WTC11 (cell line): ENCODE data around the gene TBX4. TPM values are rescaled to one million over a fixed set of nuclear protein-coding genes. Genes with fewer than 3 reads are reported as not detected.

Source experiments
- ATAC-seq: fragments of 200-7000 bp; cut with Tn5 transposase; 2 replicates; pipeline ENCODE4 v1.10.0; 2021; ENCODE audit warnings: mild to moderate bottlenecking, moderate library complexity
- CTCF ChIA-PET: fragments of 300-600 bp; sonication (Branson Sonifier 250); formaldehyde crosslinking; loops from one replicate; lab custom pipeline; 2021; ENCODE audit warnings: antibody characterized with exemption; lab: Charles Lee
- POLR2A ChIA-PET: fragments of 350-600 bp; sonication (Branson Sonifier 250); formaldehyde crosslinking; loops from one replicate; lab custom pipeline; 2021; ENCODE audit warnings: antibody characterized with exemption; lab: Charles Lee
- DNase-seq: peaks from one replicate; pipeline ENCODE4 v3.0.0; 2021; ENCODE audit warnings: low spot score
- H3K27ac Mint-ChIP-seq: 2 replicates; pipeline ENCODE4 v1.8.0; 2021; ENCODE audit warnings: mixed read lengths
- H3K27me3 Mint-ChIP-seq: 2 replicates; pipeline ENCODE4 v1.8.0; 2021; ENCODE audit warnings: low read depth, mild to moderate bottlenecking, moderate library complexity, mixed read lengths
- H3K36me3 Mint-ChIP-seq: 2 replicates; pipeline ENCODE4 v1.8.0; 2021; ENCODE audit warnings: mixed read lengths
- H3K4me1 Mint-ChIP-seq: 2 replicates; pipeline ENCODE4 v1.8.0; 2022; ENCODE audit warnings: mixed read lengths
- H3K4me3 Mint-ChIP-seq: 2 replicates; pipeline ENCODE4 v1.8.0; 2021; ENCODE audit warnings: mild to moderate bottlenecking, moderate library complexity, mixed read lengths
- H3K9me3 Mint-ChIP-seq: 2 replicates; pipeline ENCODE4 v1.8.0; 2021; ENCODE audit warnings: mixed read lengths
- ATF1 ChIP-seq: sonication (generic); formaldehyde crosslinking; IDR thresholded peaks from 2 replicates; pipeline ENCODE4 v1.8.1; 2023; ENCODE audit warnings: mild to moderate bottlenecking, moderate library complexity, missing genetic modification reagents
- CREM ChIP-seq: sonication (generic); formaldehyde crosslinking; IDR thresholded peaks from 2 replicates; pipeline ENCODE4 v1.8.1; 2022; ENCODE audit warnings: mild to moderate bottlenecking, missing genetic modification reagents, moderate library complexity
- ELF4 ChIP-seq: sonication (generic); formaldehyde crosslinking; IDR thresholded peaks from 2 replicates; pipeline ENCODE4 v1.8.1; 2022; ENCODE audit warnings: low read depth, mild to moderate bottlenecking, moderate library complexity, missing genetic modification reagents
- ESRRA ChIP-seq: sonication (generic); formaldehyde crosslinking; IDR thresholded peaks from 2 replicates; pipeline ENCODE4 v1.8.1; 2022; ENCODE audit warnings: mild to moderate bottlenecking, missing genetic modification reagents, borderline replicate concordance
- GABPB1 ChIP-seq: sonication (generic); formaldehyde crosslinking; IDR thresholded peaks from 2 replicates; pipeline ENCODE4 v1.8.1; 2023; ENCODE audit warnings: mild to moderate bottlenecking, missing genetic modification reagents
- NFE2L1 ChIP-seq: sonication (generic); formaldehyde crosslinking; IDR thresholded peaks from 2 replicates; pipeline ENCODE4 v1.8.1; 2023; ENCODE audit warnings: missing genetic modification reagents
- NR2C2 ChIP-seq: sonication (generic); formaldehyde crosslinking; IDR thresholded peaks from 2 replicates; pipeline ENCODE4 v1.8.0; 2022; ENCODE audit warnings: mild to moderate bottlenecking, missing genetic modification reagents
- OVOL2 ChIP-seq: fragments of 250-450 bp; sonication (Bioruptor Pico); IDR thresholded peaks from 2 replicates; pipeline ENCODE4 v1.9.0; 2021; ENCODE audit warnings: mild to moderate bottlenecking, borderline replicate concordance
- PRRX2 ChIP-seq: fragments of 250-450 bp; sonication (Bioruptor Pico); IDR thresholded peaks from 2 replicates; pipeline ENCODE4 v1.8.0; 2021; ENCODE audit warnings: mild to moderate bottlenecking
- RELA ChIP-seq: sonication (generic); formaldehyde crosslinking; IDR thresholded peaks from 2 replicates; pipeline ENCODE4 v1.8.1; 2022; ENCODE audit warnings: missing genetic modification reagents, mild to moderate bottlenecking, borderline replicate concordance
- RORB ChIP-seq: fragments of 250-450 bp; sonication (Bioruptor Pico); IDR thresholded peaks from 2 replicates; pipeline ENCODE4 v1.9.0; 2021; ENCODE audit warnings: mild to moderate bottlenecking
- SMAD3 ChIP-seq: sonication (generic); formaldehyde crosslinking; IDR thresholded peaks from 2 replicates; pipeline ENCODE4 v1.8.0; 2022; ENCODE audit warnings: missing genetic modification reagents, mild to moderate bottlenecking, borderline replicate concordance
- ZBTB21 ChIP-seq: sonication (generic); formaldehyde crosslinking; IDR thresholded peaks from 2 replicates; pipeline ENCODE4 v1.8.1; 2023; ENCODE audit warnings: mild to moderate bottlenecking, missing genetic modification reagents, borderline replicate concordance
- ZNF121 ChIP-seq: sonication (generic); formaldehyde crosslinking; IDR thresholded peaks from 2 replicates; pipeline ENCODE4 v1.8.0; 2023; ENCODE audit warnings: missing genetic modification reagents
- ZNF671 ChIP-seq: fragments of 250-450 bp; sonication (Bioruptor Pico); IDR thresholded peaks from 2 replicates; pipeline ENCODE4 v1.8.0; 2021; ENCODE audit warnings: mild to moderate bottlenecking
- total RNA-seq: library from RNA; stranded (reverse); gene quantifications from 3 replicates; pipeline ENCODE4 v1.2.3, GENCODE V29; 2021
- TF ChIP-seq, protein P1 (sequence below): fragments of 250-450 bp; sonication (Bioruptor Pico); IDR thresholded peaks from 2 replicates; pipeline ENCODE4 v1.9.0; 2021; ENCODE audit warnings: mild to moderate bottlenecking
- TF ChIP-seq, protein P2 (sequence below): sonication (generic); formaldehyde crosslinking; IDR thresholded peaks from 2 replicates; pipeline ENCODE4 v1.8.1; 2022; ENCODE audit warnings: low read depth, missing genetic modification reagents, borderline replicate concordance
- TF ChIP-seq, protein P3 (sequence below): sonication (generic); formaldehyde crosslinking; IDR thresholded peaks from 2 replicates; pipeline ENCODE4 v1.8.1; 2023; ENCODE audit warnings: mild to moderate bottlenecking, missing genetic modification reagents, moderate library complexity
- TF ChIP-seq, protein P4 (sequence below): sonication (generic); formaldehyde crosslinking; conservative IDR thresholded peaks from 2 replicates; pipeline ENCODE4 v1.8.1; 2023; ENCODE audit warnings: mild to moderate bottlenecking, low read depth, missing genetic modification reagents, moderate library complexity
- TF ChIP-seq, protein P5 (sequence below): sonication (generic); formaldehyde crosslinking; IDR thresholded peaks from 2 replicates; pipeline ENCODE4 v1.8.0; 2022; ENCODE audit warnings: missing genetic modification reagents
- TF ChIP-seq, protein P6 (sequence below): fragments of 250-450 bp; sonication (Bioruptor Pico); IDR thresholded peaks from 2 replicates; pipeline ENCODE4 v1.9.0; 2021; ENCODE audit warnings: moderate library complexity, mild to moderate bottlenecking, inconsistent platforms, borderline replicate concordance
- TF ChIP-seq, protein P7 (sequence below): sonication (generic); formaldehyde crosslinking; IDR thresholded peaks from 2 replicates; pipeline ENCODE4 v1.8.0; 2022; ENCODE audit warnings: mild to moderate bottlenecking, missing genetic modification reagents

The TBX4 gene
- total RNA-seq, 1 experiment from 2014 or later: not detected

DNA sequence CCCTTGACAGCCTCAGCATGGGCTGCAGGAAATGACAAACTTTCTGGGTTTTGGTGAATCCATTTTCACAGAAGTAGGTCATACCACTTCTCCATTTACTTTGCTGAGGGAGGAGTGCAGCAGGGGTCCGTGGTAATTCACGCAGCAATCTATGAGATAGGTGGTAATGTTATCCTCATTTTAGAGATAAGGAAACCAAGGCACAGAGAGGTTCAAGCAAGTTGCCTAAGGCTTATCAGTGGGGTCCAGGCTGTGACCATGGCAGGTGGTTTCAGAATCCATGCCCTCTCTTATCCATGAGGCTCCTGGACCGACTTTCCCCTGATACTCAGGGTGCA lies 12.6 kb downstream of the TBX4 start (continued):
- TF ChIP-seq ELF4 (CRISPR knock-in tag) (no peak), OVOL2 (CRISPR knock-in tag) (no peak), GABPB1 (CRISPR knock-in tag) (no peak), CREM (CRISPR knock-in tag) (no peak), ZNF671 (CRISPR knock-in tag) (no peak), ESRRA (CRISPR knock-in tag) (no peak), NFE2L1 (CRISPR knock-in tag) (no peak), RORB (no peak)
- TF ChIP-seq, protein P1, sequence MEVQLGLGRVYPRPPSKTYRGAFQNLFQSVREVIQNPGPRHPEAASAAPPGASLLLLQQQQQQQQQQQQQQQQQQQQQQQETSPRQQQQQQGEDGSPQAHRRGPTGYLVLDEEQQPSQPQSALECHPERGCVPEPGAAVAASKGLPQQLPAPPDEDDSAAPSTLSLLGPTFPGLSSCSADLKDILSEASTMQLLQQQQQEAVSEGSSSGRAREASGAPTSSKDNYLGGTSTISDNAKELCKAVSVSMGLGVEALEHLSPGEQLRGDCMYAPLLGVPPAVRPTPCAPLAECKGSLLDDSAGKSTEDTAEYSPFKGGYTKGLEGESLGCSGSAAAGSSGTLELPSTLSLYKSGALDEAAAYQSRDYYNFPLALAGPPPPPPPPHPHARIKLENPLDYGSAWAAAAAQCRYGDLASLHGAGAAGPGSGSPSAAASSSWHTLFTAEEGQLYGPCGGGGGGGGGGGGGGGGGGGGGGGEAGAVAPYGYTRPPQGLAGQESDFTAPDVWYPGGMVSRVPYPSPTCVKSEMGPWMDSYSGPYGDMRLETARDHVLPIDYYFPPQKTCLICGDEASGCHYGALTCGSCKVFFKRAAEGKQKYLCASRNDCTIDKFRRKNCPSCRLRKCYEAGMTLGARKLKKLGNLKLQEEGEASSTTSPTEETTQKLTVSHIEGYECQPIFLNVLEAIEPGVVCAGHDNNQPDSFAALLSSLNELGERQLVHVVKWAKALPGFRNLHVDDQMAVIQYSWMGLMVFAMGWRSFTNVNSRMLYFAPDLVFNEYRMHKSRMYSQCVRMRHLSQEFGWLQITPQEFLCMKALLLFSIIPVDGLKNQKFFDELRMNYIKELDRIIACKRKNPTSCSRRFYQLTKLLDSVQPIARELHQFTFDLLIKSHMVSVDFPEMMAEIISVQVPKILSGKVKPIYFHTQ: no peak
- TF ChIP-seq, protein P2, sequence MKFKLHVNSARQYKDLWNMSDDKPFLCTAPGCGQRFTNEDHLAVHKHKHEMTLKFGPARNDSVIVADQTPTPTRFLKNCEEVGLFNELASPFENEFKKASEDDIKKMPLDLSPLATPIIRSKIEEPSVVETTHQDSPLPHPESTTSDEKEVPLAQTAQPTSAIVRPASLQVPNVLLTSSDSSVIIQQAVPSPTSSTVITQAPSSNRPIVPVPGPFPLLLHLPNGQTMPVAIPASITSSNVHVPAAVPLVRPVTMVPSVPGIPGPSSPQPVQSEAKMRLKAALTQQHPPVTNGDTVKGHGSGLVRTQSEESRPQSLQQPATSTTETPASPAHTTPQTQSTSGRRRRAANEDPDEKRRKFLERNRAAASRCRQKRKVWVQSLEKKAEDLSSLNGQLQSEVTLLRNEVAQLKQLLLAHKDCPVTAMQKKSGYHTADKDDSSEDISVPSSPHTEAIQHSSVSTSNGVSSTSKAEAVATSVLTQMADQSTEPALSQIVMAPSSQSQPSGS: no peak

DNA sequence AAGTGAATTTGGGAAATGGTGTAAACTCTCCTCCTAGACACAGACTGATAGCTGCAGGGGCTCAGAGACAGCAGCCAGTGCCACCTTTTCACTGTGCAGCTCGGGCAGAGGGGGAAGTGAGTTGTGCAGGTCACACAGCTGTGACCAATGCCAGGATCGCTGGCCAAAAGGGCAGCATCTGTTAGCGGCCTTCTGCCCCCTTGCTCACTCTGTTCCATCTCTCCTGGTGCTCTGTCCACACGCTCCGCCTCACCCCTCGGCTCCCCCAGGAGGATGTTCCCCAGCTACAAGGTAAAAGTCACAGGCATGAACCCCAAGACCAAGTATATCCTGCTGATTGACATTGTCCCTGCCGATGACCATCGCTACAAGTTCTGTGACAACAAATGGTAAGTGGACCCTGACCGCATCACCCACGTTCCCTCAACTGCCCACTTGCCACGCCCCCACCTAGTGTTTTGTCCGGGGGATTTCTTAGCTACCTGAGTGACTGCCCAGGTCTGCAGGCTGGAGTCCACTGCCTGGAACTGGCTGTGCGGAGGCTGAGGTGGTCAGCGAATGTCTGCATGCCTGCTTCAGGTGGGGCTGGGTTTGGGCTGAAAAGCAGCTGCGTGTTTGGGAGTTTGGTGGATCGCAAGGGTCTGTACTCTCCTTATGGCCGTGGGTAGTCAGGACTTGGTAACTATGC lies 13.5 kb downstream of the TBX4 start:
- CTCF ChIA-PET: interaction anchor here (1.0 to 2.0 kb wide), 3 partner anchors 21 to 118 kb away, joined by 3 to 8 read pairs (median 3); no protein-coding TSS in a partner anchor
- no peak for ATAC-seq
- POLR2A ChIA-PET: no interaction called here
- no peak overlapping the region for H3K27ac Mint-ChIP-seq
- no peak overlapping the region for H3K4me3 Mint-ChIP-seq
- H3K27me3 Mint-ChIP-seq: peaks cover 100% of the 10 kb centered on the region
- no peaks in the 10 kb centered on the region for H3K9me3 Mint-ChIP-seq
- no peaks in the 10 kb centered on the region for H3K36me3 Mint-ChIP-seq
- H3K4me1 Mint-ChIP-seq: peaks cover 31% of the 10 kb centered on the region
- DNase-seq: no peak
- no peak for TF ChIP-seq SMAD3 (CRISPR knock-in tag)
- no peak for TF ChIP-seq GABPB1 (CRISPR knock-in tag)
- TF ChIP-seq, protein P3, sequence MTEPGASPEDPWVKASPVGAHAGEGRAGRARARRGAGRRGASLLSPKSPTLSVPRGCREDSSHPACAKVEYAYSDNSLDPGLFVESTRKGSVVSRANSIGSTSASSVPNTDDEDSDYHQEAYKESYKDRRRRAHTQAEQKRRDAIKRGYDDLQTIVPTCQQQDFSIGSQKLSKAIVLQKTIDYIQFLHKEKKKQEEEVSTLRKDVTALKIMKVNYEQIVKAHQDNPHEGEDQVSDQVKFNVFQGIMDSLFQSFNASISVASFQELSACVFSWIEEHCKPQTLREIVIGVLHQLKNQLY (CRISPR knock-in tag): no peak
- TF ChIP-seq RELA (CRISPR knock-in tag): no peak
- no peak for TF ChIP-seq ZBTB21 (CRISPR knock-in tag)
- no peak for TF ChIP-seq PRRX2 (CRISPR knock-in tag)
- no peak for TF ChIP-seq ZNF121 (CRISPR knock-in tag)
- no peak for TF ChIP-seq NR2C2 (CRISPR knock-in tag)
- TF ChIP-seq, protein P4, sequence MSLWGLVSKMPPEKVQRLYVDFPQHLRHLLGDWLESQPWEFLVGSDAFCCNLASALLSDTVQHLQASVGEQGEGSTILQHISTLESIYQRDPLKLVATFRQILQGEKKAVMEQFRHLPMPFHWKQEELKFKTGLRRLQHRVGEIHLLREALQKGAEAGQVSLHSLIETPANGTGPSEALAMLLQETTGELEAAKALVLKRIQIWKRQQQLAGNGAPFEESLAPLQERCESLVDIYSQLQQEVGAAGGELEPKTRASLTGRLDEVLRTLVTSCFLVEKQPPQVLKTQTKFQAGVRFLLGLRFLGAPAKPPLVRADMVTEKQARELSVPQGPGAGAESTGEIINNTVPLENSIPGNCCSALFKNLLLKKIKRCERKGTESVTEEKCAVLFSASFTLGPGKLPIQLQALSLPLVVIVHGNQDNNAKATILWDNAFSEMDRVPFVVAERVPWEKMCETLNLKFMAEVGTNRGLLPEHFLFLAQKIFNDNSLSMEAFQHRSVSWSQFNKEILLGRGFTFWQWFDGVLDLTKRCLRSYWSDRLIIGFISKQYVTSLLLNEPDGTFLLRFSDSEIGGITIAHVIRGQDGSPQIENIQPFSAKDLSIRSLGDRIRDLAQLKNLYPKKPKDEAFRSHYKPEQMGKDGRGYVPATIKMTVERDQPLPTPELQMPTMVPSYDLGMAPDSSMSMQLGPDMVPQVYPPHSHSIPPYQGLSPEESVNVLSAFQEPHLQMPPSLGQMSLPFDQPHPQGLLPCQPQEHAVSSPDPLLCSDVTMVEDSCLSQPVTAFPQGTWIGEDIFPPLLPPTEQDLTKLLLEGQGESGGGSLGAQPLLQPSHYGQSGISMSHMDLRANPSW (CRISPR knock-in tag): no peak
- no peak for TF ChIP-seq ATF1 (CRISPR knock-in tag)
- TF ChIP-seq, protein P5, sequence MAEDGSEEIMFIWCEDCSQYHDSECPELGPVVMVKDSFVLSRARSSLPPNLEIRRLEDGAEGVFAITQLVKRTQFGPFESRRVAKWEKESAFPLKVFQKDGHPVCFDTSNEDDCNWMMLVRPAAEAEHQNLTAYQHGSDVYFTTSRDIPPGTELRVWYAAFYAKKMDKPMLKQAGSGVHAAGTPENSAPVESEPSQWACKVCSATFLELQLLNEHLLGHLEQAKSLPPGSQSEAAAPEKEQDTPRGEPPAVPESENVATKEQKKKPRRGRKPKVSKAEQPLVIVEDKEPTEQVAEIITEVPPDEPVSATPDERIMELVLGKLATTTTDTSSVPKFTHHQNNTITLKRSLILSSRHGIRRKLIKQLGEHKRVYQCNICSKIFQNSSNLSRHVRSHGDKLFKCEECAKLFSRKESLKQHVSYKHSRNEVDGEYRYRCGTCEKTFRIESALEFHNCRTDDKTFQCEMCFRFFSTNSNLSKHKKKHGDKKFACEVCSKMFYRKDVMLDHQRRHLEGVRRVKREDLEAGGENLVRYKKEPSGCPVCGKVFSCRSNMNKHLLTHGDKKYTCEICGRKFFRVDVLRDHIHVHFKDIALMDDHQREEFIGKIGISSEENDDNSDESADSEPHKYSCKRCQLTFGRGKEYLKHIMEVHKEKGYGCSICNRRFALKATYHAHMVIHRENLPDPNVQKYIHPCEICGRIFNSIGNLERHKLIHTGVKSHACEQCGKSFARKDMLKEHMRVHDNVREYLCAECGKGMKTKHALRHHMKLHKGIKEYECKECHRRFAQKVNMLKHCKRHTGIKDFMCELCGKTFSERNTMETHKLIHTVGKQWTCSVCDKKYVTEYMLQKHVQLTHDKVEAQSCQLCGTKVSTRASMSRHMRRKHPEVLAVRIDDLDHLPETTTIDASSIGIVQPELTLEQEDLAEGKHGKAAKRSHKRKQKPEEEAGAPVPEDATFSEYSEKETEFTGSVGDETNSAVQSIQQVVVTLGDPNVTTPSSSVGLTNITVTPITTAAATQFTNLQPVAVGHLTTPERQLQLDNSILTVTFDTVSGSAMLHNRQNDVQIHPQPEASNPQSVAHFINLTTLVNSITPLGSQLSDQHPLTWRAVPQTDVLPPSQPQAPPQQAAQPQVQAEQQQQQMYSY (CRISPR knock-in tag): no peak
- TF ChIP-seq, protein P6, sequence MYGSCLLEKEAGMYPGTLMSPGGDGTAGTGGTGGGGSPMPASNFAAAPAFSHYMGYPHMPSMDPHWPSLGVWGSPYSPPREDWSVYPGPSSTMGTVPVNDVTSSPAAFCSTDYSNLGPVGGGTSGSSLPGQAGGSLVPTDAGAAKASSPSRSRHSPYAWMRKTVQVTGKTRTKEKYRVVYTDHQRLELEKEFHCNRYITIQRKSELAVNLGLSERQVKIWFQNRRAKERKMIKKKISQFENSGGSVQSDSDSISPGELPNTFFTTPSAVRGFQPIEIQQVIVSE (CRISPR knock-in tag): no peak
- TF ChIP-seq, protein P7, sequence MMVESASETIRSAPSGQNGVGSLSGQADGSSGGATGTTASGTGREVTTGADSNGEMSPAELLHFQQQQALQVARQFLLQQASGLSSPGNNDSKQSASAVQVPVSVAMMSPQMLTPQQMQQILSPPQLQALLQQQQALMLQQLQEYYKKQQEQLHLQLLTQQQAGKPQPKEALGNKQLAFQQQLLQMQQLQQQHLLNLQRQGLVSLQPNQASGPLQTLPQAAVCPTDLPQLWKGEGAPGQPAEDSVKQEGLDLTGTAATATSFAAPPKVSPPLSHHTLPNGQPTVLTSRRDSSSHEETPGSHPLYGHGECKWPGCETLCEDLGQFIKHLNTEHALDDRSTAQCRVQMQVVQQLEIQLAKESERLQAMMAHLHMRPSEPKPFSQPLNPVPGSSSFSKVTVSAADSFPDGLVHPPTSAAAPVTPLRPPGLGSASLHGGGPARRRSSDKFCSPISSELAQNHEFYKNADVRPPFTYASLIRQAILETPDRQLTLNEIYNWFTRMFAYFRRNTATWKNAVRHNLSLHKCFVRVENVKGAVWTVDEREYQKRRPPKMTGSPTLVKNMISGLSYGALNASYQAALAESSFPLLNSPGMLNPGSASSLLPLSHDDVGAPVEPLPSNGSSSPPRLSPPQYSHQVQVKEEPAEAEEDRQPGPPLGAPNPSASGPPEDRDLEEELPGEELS: no peak
- TF ChIP-seq CREM (CRISPR knock-in tag): no peak
